Activated T-helper 1 cell treated with anti-CD3 and anti-CD28 coated beads, Interleukin-2, amount 50 U/mL, for 16 hours (primary cell): Measurements from ENCODE around the gene DNAJC15.

Source experiments
- DNase-seq, 2 donors: peaks; one replicate each; pipeline ENCODE4 v3.0.0-alpha.2; 2020; ENCODE audit warnings: low read depth in 1 of 2, low spot score in 1 of 2

The DNAJC15 gene

DNA sequence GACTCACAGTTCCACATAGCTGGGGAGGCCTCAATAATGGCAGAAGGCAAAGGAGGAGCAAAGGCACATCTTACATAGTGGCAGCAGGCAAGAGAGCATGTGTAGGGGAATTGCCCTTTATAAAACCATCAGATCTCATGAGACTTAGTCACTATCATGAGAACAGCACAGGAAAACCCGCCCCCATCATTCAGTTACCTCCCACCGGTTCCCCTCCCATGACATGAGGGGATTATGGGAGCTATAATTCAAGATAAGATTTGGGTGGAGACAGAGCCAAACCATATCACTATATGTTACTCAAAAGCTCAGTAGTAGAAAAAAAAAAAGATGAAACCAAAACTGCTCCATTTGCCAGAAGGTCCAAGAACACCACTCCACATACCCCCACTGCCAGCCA, 58.5 kb downstream of the DNAJC15 start:
- no peak for DNase-seq

DNA sequence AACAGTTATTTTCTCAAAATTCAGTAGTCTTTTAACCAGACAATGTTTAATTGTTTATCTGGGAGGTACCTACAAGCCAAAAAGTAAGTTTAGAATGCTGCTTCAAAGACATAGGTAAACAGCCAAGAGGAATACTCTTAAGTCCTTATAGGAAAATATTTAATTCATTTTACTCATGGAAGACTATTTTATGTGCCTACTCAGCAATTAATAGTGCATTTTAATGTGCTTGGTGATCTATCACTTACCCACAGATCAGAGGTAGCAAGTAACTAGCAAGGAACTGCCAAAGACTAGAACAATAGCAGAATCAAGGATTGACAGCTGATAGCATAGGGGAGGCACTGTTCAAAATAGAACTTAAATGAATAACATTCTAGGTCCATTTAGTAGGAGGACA, 60.4 kb downstream of the DNAJC15 start:
- no peak for DNase-seq

DNA sequence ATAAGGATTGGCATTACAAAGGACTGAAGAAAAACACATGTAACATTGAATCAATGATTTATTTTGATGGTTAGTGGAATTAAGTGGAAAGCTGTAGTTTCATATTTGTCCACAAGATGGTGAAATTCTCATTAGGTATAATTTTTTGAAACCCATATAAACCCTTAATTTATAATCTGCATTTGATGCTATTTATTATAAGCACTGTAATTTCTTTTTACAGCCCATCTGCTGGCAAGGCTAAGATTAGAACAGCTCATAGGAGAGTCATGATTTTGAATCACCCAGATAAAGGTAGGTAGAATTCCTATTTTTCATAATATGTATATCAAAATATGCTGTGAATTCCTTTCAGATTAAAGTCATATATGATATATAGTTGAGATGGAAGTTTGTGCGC, 62.2 kb downstream of the DNAJC15 start:
- DNase-seq: no peak

DNA sequence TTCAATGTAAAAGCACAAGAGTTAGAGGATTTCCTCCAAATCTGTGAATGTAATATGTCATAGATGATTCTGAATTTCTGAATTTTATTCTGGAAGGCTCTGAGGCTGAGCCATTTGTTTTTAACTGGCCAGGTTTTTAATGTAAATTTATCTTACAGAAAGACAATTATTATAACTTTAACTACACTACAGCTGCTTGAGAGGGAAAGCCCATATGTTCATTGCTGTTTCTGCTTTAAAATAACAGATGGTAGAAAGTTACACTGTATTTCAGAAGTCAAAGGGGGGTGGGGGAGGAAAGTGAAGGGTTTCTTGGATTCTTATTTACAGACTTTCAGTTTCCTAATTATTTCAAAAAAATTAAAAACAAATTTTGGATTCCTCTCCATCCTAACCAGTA, 62.8 kb downstream of the DNAJC15 start:
- no peak for DNase-seq

DNA sequence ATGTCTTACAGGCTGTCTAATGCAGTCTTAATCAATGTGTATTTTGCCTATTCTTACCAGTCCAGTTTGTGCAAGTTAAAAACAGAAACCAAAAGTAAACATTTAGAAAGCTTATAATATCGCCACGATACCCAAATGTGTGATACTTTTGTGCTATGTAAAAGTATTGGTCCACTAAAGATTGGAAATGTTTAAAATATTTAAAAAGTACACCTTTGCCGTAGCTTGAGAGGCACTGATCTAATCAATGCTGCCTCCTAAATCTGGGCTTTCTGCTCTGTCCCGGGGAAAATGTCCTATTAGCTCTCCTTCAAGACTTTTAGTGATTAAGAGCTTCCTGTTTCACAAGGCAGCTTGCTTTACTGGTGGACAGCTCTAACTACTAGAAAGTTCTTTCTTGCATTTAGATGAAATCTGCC, 64.7 kb downstream of the DNAJC15 start:
- DNase-seq: no peak

DNA sequence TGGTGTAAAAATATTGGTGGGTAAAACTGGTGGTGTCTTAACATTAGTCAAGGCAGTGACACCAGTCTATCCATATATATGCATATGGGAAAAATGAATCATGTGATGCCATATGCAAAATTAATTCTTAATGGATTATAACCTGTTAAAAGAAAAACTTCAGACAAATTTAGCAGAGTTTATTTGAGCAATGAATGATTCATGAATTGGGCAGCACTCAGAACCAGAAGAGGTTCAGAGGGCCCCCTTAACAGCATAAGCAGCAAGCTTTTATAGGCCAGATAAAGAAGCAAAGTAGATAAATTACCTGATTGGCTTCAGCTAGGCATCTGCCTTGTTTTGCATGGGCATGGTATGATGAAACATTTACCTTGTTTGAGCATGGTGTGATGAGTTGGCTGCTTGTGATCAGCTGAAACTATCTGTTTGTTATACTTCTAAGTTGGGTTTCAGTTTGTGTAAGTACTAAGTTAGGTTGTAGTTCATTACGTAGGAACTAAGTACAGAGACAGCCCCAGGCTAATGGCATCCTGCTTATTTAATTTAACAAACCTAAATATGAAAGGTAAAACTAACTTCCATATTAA, 66.6 kb downstream of the DNAJC15 start:
- no peak for DNase-seq

DNA sequence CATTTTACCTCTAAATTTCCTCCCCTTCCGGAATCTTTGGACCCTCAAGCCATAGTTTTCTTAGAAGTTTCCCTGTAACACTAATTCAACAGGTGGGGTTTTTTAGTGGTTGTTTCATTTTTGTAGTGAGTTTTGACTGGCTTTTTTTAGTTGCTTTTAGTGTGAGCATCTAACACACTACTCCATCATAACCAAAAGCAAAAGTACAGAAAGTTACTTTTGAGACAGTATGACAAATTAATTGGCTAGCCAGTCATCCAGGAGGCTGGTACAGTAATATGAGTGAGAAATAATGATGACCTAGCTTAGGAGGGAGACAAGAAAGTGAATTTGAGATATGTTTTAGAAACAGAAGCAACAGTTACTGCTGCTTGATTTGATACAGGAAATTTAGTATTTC, 71.5 kb downstream of the DNAJC15 start:
- DNase-seq: no peak

DNA sequence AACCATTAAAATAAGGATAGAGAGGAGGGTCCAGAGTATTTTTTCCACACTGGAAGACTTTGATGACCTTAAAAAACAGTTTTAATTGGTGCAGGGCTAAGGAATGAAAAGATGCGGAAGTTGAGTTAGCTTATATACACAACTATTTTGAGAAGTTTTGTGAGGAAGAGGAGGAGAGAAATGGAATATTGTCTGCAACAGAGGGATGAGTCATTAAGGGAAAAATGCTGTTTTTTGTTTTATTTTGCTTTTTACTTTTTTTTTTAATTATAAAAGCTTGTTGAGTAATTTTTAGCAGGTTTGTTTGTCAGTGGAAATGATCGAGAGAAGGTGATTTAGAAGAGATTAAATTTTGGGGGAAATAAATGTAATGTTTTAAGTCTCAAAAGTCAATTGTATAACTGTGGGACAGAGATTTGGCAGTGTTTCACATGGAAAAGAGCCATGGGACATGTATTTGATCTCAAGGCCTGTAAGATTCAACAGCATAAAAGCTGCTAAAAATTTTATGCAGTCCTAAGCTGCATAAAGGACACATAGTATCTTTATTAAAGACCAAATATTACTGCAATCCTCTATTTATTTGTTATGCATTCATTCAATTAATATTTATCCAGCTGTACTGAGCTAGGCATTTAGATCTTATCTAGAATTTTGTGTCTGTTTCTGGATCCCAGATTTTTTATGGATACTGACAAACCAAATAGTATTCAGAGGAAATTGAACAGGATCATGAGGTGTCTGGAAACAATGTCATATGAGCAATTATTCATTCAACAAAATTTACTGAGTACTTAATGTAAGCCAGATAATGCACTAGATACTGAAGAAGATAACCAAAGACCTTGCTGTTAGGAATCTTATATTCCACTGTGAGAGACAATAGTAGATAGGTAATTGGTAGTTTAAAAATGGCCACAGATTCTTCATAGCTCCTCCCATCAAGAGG, 72.7 kb downstream of the DNAJC15 start:
- no peak for DNase-seq

DNA sequence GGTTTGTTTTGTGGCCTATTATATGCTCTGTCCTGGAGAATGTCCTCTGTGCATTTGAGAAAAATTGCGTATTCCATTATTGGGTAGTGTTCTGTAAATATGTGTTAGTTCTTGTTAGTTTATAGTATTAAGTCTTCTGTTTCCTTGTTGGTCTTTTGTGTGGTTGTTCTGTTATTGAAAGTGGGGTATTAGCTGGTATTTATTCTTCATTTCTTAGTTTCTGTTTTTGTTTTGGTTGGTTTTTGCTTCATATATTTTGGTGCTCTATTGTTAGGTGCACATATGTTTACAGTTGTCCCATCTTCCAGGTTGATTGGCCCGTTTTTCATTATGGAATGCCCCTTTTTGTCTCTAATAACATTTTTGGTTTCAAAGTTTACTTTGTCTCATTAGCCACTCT, 77.3 kb downstream of the DNAJC15 start:
- DNase-seq: no peak

DNA sequence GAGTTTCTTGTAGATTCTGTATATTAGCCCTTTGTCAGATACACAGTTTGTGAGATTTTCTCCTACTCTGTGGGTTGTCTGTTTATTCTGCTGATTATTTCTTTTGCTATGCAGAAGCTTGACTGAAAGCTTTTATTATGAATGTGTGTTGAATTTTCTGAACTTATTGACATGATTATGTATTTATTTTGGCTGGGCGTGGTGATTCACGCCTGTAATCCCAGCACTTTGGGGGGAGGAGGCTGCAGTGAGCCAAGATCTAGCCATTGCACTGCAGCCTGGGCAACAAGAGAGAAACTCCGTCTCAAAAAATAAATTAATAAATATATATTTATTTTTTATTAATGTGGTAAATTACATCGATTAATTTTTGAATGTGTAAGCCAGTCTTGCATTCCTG, 78.9 kb downstream of the DNAJC15 start:
- DNase-seq: no peak

DNA sequence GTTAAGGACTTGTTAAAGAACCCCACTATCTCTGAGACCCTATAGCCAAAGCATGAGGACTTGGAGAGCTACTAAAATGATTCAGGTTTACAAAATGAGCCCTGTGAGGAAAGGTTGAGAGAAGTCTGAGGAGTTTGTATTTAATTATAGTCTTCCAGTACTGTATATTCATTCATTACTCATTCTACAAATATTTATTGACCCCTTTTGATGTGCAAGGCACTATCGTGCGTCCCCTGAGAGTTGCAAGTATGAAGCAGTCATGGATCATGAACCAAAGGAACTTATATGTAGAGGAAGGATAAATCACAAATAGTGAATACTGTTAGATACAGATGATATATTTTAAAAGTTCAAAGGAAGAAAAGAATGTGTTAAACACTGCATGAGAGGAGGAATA, 84.4 kb downstream of the DNAJC15 start:
- DNase-seq: no peak

DNA sequence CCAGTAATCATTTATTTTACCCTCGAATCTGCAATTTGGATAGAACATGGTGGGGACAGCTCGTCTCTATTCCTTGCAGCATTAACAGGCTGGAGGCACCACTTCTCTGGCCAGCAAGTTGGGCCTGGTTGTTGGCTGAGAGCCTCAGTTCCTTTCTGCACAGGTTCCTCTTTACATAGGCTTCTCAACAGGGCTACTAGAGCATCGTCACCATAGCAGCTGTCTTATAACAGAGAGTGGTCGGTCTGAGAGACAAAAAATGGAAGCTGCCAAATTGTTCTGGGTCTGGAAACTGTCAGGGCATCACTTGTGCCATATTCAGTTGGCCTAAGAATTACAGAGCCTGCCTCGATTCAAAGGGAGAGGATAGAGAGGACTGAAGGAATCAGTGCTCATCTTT, 86.7 kb downstream of the DNAJC15 start:
- DNase-seq: no peak

DNA sequence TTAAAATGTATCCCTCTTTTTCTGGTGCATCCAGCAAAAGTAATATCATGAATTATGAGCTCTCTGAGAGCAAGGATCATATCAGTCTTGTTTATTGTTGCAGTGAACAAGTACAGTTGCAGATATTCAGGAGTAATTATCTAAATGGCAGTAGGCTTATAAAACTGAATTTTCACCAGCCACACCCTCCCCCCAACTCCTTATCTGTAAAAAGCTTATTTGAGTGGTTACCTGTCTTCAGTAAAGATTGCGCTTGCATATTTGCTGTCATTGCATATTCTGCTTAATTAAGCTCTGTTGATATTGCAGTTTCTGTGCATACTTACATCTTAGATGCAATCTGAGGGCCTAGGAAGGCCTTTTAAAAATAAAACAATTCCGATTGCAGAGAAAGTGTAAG, 87.3 kb downstream of the DNAJC15 start:
- no peak for DNase-seq

DNA sequence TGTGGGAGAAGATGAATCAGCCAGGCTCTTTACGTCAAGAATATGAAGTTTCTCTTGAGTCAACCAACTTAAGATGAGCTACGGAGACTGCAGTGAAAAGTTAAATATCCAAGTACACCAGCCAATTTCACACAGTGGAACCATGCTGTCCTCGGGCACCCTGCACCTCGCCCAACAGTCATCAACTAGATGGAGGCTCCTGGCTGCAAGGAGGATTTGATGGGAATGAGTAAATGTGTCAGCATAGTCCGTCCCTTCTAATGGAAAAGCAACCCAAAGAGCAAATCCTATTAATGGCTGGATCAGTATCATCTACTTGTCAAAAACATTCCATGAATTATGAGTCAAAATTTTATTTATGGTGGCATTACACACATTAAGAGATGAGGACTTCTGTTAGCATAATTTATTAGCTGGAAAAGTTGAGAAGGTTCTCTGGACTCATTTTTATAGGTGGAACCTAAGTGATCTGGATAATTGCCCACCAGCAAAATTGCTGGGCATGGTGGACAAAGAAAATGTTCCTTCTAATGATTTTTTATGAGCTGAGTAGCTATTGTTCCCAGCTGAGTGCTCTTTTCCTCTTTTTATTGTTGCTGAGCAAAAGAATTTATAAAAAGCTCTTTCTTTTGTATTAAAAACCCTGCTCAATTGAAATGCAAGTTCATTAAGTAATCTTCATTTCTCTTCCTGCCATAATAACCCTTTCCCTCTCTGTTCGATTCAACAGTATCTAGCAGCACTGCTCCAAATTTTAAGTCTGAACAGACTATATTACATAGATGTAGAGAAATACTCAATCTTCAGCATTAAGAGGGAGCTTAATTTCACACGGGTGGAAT, 88.4 kb downstream of the DNAJC15 start:
- DNase-seq: no peak

DNA sequence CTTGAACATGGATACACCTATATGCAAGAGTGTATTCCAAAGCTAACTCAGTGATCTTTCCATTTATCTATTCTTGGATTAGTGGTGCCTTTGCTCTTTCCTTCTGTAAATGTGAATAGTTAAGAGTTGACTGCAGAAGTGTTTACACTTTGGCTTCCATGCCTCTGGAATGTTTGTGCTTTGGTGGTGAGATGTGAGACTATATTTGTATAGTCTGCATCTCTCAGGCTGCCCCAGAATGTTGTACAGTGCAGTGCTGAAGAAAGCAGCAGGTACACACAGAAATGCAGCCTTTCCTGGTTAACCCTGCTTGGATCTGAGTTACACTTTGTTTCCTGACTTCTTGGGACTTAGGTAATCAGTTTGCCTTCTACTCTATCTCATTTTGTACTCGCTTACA, 90.2 kb downstream of the DNAJC15 start:
- DNase-seq: no peak

DNA sequence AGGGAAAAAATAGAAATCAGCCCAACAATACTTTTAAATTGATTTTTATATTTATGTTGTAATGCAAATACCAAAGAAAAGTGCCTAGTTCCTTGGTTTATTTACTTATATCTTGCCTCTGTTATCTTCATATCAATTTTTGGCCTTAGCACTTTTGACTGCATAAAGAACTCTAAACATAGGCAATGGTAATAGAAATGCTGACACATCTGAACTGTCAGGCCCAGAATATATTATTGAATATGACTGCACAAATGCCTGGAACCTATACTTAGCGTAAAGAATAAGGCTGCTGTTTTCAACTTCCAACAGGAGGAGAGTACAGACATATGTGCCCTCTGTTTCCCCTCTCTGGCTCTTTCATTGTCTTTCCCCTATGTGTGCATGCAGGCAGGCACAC, 91.1 kb downstream of the DNAJC15 start:
- DNase-seq: no peak

DNA sequence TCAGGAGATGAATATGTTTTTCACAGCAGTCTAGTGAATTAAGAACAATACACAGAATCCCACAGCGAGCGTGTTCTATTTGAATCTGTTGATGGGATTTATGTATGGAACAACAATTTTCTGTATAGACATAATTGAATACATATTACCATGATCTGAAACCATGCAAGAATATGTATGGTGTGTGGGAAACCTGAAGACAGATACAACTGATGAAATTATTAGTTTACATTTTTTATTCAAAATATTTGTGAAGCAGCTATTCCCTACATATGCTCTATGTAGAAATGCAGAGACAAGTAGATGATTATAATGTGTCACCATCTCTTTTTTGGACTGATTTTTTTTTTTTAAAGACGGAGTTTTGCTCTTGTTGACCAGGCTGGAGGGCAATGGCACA, 91.8 kb downstream of the DNAJC15 start:
- no peak for DNase-seq

DNA sequence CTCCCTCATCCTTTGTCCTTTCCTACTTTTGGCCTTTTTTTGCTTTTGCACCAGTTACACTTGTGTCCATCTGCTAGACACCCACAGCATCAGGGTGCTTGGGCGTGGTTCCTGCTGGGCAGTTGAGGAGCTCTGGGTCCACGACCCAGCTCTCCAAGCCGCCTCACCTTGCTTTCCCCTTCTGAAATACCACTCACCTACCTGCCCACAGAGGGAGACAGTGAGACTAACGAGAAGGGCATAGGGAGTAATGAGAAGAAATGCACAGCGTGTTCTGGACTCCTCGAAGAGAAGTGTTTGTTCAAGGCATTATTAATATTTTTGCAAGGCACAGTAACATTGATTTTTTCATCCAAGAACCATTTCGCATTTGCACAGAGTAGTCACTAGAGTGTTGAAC, 92.9 kb downstream of the DNAJC15 start:
- no peak for DNase-seq

DNA sequence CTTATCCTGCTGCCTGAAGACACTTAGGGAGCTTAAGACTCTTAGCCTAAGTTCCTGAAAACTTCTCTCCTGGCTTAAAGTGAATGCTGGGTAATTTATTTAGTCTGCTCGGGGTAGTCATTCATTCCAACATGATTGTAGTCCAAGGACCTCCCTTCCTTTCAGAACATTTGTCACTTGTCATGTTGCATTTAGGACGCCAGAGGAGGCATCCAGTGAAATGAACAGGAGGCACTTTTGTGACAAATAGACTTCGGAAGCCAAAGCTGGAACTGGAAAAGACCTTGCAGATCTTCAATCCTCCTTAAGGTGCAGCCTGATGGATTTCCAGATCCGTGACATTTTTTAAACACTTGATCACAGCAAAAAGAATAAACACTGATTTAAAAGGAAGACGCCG, 95.1 kb downstream of the DNAJC15 start:
- DNase-seq: no peak

DNA sequence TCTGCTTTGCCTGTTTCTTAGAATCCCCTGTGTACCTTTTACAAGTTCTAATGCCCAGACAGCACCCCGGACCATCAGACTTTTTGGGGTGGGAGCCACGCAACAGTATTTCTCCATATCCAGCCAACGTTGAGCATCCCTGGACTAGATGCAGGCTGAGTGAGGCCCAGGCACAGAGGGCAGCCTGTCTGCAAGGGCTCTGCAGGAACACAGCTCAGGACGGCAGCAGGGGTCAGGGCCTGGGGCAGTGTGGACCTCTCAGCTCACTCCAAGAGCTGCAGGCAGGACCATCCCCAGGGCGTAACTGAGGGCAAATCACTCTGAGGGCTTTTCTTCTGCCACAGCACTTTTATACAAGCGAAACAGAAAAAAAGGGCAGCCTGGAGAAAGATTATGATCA, 95.8 kb downstream of the DNAJC15 start:
- DNase-seq: no peak

DNA sequence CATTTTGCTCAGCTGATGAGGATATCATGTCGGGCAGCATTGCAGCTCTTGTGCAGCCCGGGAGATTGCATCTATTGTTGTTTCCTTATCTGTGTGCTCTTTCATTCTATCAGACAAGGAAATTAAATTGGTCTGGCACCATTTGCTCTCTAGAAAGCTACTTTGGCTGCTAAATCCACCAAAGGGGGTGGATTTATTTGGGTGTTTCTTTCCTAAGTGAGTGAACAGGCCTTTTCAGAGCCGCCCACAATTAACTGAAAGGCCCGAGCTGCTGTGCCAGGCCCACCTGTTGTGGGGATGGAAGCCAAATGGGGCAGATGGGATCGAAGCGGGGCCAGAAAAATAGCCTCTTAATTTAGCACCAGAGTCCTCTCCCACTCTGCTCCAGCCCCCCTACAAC, 99.4 kb downstream of the DNAJC15 start:
- DNase-seq: no peak

DNA sequence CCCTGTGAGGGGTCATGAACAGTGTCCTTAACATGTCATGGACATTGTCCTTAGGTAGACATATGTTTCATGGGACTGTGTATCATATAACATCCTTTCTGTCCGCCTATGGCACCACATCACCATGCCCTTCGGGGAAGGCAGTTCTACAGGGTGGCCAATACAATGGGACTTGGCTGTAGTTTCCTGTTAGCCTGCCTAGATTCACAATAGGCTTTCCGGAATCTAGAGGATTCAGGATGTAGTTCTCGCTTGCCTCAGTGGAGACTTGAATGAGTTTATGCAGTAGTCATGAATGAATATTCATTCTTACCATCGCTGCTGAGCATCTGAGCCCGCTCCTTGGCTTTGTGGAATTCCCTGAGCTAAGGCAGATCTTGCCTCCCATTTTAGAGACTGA, 100.5 kb downstream of the DNAJC15 start:
- no peak for DNase-seq
